GM11168 (cell line): ENCODE measurements around the gene ITPR1.

Source experiments
- in situ Hi-C: fragments of 300-500 bp; cut with MboI; formaldehyde crosslinking; loops from one replicate; pipeline ENCODE4 v1.12.0; 2022; ENCODE audit warnings: low sequenced_read_pairs; ENCODE audit not compliant: unreplicated experiment

The ITPR1 gene

GRCh38 chr3:4476496-4476895 is 16.7 kb upstream of the ITPR1 start:
- in situ Hi-C loops: no loop called here

- in situ Hi-C loops: no loop called here
Measured at GRCh38 chr3:4478261-4478660, 14.9 kb upstream of the ITPR1 start.

- in situ Hi-C loops: no loop called here
Measured at GRCh38 chr3:4491855-4492207, 1.3 kb upstream of the ITPR1 start.

- in situ Hi-C loops: no loop called here
Measured at GRCh38 chr3:4492208-4493013, 737 bp upstream of the ITPR1 start.

- in situ Hi-C loops: no loop called here
Measured at GRCh38 chr3:4493941-4494894, 1.1 kb downstream of the ITPR1 start.

GRCh38 chr3:4494895-4495264 is 1.7 kb downstream of the ITPR1 start:
- in situ Hi-C loops: no loop called here

GRCh38 chr3:4495294-4496086 is 2.3 kb downstream of the ITPR1 start:
- in situ Hi-C loops: no loop called here

- in situ Hi-C loops: no loop called here
Measured at GRCh38 chr3:4496087-4496452, 2.9 kb downstream of the ITPR1 start.

- in situ Hi-C loops: no loop called here
Measured at GRCh38 chr3:4497005-4497692, 4.0 kb downstream of the ITPR1 start.

GRCh38 chr3:4497843-4498324 is 4.7 kb downstream of the ITPR1 start:
- in situ Hi-C loops: no loop called here

- in situ Hi-C loops: no loop called here
Measured at GRCh38 chr3:4498446-4498845, 5.3 kb downstream of the ITPR1 start.

GRCh38 chr3:4501437-4501836 is 8.3 kb downstream of the ITPR1 start:
- in situ Hi-C loops: no loop called here

- in situ Hi-C loops: no loop called here
Measured at GRCh38 chr3:4501927-4502326, 8.8 kb downstream of the ITPR1 start.

- in situ Hi-C loops: no loop called here
Measured at GRCh38 chr3:4503050-4503449, 9.9 kb downstream of the ITPR1 start.

- in situ Hi-C loops: no loop called here
Measured at GRCh38 chr3:4504340-4505261, 11.5 kb downstream of the ITPR1 start.

GRCh38 chr3:4505688-4506558 is 12.8 kb downstream of the ITPR1 start:
- in situ Hi-C loops: no loop called here

- in situ Hi-C loops: no loop called here
Measured at GRCh38 chr3:4506559-4507023, 13.4 kb downstream of the ITPR1 start.

GRCh38 chr3:4507024-4507596 is 14.0 kb downstream of the ITPR1 start:
- in situ Hi-C loops: no loop called here
